Stimulated activated CD8-positive, alpha-beta memory T cell treated with anti-CD3 and anti-CD28 coated beads, Interleukin-15, amount 100 ng/mL, for 1 hour (primary cell): ENCODE data around the gene ARSA.
"Not testable (repeated sequence)": the region's sequence is repeated elsewhere in the genome, so short reads cannot be mapped to it uniquely, and the experiment has no call there.

ENCODE experiments used
- DNase-seq: peaks from one replicate; pipeline ENCODE4 v3.0.0-alpha.2; 2020; ENCODE audit warnings: low read depth

The ARSA gene

DNA sequence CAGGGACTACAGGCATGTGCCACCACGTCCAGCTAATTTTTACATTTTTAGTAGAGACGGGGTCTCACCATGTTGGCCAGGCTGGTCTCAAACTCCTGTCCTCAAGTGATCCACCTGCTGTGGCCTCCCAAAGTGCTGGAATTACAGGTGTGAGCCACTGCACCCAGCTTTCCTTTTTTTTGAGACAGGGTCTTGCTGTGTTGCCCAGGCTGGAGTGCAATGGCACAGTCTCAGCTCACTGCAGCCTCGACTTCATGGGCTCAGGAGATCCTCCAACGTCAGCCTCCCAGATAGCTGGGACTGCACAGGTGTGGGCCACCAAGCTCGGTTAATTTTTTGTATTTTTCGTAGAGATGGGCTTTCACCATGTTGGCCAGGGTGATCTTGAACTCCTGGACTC, 26.7 kb upstream of the ARSA start:
- not testable (repeated sequence) for DNase-seq

DNA sequence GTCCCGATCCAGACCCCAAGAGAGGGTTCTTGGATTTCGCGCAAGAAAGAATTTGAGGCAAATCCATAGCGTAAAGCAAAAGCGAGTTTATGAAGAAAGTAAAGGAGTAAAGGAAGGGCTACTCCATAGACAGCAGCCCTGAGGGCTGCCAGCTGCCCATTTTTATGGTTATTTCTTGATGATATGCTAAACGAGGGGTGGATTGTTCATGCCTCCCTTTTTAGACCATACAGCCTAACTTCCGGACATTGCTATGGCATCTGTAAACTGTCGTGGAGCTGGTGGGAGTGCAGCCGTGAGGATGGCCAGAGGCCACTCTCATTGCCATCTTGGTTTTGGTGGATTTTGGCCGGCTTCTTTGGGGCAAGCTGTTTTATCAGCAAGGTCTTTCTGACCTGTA, 25.3 kb upstream of the ARSA start:
- DNase-seq, result no peak

DNA sequence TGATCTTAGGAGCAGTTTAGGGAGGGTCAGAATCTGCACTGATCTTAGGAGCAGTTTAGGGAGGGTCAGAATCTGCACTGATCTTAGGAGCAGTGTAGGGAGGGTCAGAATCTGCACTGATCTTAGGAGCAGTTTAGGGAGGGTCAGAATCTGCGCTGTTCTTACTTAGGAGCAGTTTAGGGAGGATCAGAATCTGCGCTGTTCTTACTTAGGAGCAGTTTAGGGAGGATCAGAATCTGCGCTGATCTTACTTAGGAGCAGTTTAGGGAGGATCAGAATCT, 15.8 kb upstream of the ARSA start:
- DNase-seq, result not testable (repeated sequence)

DNA sequence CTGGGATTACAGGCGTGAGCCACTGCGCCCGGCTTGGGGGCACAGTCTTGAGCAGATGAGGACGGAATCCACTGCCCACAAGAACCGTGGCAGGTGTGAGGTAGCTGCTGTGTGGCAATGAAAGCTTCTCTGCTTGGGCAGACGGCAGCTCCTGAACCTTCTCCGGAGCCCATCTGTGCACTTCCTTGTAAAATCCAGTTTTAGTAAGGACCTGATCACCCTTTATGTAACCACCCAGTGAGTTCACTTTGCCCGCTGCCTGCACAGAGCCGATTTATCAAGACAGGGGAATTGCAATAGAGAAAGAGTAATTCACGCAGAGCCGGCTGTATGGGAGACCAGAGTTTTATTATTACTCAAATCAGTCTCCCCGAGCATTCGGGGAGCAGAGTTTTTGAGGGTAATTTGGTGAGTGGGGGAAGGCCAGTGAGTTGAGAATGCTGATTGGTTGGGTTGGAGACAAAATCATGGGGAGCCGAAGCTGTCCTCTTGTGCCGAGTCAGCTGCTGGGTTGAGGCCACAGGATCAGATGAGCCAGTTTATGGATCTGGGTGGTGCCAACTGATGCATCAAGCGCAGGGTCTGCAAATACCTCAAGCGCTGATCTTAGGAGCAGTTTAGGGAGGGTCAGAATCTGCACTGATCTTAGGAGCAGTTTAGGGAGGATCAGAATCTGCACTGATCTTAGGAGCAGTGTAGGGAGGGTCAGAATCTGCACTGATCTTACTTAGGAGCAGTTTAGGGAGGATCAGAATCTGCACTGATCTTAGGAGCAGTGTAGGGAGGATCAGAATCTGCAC, 15.3 kb upstream of the ARSA start:
- DNase-seq, result not testable (repeated sequence)

DNA sequence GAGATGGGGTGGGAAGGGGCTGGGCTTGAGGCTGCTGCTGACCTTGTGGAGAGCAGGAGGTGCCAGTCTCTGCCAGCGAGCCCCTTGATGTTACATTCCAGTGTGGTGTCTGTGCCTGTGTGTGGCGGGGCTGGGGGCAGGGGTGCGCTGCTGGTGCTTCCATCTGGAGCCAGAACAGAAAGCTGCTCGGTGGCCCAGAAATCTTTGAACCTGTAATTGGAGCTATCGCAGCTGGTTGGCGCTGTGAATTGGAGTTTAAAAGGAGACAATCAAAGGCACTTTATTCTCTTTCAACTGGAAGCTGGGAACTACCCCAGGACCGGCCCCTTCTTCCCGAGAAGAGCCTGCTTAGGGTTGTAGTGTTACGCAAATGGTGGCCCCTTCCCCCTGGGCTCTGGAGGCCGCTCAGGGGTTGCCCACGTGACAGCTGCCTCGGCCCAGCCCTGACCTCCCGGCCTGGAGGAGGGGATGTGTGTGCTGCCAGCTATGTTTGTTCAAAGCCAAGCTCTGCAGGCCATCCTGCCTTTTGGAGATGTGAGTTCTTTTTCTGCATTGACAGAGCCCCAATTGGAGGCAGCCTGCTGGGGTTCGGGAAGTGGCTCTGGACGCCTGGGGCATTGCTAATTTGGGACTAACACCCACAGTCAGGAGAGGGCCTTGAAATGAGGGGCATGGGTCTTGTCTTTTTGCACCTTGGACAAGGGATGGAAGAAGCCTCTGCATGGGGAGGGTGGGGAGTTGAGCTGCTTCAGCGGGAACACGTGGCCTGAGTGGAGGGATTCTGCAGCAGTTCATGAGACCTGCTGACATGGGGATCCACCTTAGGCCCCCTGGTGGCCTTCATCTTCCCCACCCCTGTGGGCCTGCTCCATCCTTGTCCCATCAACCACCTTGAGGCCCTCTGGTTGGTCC, 14.0 kb upstream of the ARSA start:
- no peak for DNase-seq

DNA sequence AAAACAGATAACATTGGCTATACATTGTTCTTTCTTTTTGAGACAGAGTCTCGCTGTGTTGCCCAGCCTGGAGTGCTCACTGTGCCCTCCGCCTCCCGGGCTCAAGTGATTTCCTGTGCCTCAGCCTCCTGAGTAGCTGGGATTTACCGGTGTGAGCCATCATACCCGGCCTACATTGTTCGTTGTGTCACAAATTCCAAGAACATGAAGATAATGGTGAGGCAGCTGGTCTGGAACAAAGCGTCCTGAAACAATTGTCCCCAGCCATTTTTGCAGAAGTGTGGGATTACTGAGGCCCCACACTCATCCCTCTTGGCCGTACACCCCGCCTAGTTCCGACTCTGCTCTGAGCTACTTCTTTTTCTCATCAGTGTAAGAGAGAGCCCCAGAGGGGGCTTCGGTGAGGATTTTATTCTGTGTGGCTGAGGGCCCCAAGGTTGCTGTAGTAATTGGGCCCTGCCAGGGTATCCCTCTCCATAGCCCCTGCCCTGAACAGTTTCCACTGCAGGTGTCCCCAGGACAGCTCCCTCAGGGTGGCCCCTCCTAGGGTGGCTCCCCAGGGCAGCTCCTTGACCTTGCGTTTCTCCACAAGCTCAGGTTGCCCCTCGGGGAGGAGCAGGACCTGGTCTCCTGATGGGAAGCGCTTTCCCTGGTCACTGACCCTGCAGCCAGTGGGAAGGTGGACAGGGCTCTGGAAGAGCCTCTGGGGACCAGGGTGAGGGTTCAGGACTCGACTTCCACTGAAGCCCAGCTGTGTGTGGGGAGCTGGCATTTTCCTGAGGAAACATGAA, 13.1 kb upstream of the ARSA start:
- no peak for DNase-seq

DNA sequence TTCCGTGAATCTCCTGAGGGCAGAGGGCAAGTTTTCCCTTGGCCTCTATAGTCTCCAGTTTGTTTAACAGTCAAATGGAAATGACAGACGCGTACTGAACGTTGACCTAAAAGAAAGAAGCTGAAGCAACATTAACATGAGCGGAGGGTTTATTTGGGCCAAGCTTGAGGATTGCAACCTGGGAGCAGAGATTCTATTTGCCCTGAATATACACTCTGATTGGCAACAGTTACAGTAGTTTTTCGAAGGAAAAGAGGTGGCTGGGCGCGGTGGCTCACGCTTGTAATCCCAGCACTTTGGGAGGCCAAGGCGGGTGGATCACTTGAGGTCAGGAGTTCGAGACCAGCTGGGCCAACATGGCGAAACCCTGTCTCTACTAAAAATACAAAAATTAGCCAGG, 12.3 kb upstream of the ARSA start:
- DNase-seq, result not testable (repeated sequence)

DNA sequence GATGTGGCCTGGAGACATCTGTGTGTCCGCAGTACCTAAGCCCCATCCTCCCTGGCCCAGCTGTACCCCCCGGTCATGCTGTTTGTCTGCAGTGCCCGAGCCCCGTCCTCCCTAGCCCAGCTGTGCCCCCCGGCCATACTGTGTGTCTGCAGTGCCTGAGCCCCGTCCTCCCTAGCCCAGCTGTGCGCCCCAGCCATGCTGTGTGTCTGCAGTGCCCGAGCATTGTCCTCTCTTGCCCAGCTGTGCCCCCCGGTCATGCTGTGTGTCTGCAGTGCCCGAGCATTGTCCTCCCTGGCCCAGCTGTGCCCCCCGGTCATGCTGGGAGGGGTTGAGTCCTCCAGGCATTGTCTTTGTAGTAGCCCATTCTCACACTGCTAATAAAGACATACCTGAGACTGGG, 7.6 kb upstream of the ARSA start:
- no peak for DNase-seq

DNA sequence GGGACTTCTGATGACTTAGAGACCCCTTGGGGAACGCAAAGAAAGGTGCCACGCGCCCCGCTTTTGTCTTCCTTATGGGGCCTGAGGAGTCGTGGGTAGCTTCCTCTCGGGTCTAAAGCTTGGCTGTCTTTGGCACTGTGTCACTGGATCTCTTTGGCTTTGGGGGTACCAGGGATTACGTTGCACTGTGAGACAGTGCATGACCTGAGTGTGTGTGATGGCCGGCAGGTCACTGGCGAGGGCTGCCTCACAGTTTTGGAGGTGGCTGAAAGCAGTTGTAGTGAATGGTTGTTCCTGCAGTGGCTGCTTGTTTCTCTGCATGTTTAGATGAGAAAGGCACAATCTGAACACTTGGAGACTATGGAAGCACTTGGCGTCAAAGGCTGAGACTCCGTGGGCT, 5.8 kb upstream of the ARSA start:
- no peak for DNase-seq

DNA sequence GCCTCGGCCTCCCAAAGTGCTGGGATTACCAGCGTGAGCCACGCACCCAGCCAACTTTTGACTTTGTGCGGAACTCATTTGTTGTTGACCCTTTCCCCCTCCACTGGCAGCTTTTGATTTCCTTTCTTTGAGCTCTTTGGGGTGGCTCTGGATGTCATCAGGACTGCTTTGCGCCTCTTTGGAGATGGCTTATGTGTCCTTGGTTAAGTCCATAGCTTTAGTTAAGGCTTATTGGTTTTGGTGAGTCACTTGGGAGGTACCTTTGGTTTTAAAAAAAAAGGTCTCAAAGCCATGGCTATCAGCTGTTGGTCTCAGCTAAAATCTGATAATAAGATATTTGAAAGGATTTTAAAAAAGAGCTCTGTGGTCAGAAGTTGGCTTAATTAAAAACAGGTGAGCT, 5.1 kb upstream of the ARSA start:
- no peak for DNase-seq

DNA sequence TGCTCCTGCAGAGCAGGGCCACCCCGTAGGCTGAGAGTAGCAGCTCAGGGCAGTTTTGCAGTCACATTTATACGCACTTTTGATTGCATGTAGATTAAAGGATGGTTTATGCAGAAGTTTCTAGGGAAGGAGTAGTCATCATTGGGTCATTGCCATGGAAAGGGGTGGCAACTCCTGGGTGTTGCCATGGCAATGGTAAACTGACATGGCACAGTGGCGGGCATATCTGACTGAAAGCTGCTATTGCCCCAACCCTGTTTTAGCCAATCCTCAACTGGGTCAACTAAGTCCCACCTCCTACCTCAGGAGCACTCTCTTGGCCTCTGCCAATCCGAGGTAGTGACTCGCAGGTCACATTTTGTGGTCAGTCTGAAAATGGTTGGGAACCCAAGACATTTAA, 2.4 kb upstream of the ARSA start:
- DNase-seq, result no peak

DNA sequence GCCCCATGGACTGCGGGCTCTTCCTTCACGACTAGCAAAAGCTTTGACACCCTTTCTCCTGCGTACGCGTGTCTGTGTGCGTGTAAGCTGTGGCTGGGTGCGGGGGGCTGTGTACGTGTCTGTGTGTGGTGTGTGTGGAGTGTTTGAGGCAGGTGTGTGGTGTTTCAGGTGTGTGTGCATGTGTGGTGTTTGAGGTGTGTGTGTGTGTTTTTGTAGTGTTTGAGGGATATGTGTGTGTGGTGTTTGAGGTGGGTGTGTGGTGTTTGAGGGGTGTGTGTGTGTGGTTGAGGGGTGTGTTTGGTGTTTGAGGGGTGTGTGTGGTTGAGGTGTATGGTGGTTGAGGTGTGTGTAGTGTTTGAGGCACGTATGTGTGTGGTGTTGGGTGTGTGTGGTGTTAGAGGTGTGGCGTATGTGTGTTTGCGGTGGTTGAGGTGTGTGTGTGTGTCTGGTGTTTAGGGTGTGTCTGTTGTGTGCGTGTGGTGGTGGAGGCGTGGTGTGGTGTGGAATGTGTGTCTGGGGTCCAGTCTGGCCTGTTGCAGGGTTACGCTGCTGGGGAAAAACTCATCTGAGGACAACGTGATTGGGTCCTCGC, 687 bp upstream of the ARSA start:
- no peak for DNase-seq

DNA sequence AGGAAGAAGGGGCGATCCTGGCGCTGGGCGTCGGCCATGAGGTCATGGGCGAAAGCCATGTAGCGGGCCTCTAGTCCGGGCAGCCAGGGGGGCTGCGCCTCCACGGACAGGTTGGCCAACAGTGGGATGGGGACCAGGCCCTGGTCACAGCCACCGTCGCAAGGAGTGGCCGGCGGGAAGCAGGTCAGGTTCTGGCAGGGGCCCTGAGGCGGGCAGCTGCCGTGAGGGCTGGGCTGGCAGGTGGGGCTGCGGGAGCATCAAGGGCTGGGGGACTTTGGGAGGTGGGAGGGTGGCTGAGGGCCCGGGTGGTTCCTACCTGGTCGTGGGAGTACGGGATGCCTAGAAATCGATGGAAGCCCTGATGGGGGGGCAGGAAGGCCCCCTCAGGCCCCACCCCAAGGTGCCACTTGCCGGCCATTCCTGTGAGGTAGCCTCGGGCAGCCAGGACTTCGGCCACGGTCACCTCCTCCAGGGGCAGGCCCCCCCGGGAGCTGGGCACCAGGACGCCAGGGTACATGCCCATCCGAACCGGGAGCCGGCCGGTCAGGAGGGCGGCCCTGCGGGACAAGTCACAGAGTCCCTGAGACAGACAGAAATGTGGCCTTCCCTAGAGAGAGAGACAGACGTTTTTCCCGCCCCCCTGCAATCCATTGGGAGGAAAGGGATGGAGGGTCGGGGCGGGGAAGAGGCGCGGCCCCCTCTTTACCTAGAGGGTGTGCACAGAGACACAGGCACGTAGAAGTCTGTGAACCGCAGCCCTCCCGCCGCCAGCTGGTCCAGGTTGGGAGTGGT, 906 bp downstream of the ARSA start:
- DNase-seq, result no peak

DNA sequence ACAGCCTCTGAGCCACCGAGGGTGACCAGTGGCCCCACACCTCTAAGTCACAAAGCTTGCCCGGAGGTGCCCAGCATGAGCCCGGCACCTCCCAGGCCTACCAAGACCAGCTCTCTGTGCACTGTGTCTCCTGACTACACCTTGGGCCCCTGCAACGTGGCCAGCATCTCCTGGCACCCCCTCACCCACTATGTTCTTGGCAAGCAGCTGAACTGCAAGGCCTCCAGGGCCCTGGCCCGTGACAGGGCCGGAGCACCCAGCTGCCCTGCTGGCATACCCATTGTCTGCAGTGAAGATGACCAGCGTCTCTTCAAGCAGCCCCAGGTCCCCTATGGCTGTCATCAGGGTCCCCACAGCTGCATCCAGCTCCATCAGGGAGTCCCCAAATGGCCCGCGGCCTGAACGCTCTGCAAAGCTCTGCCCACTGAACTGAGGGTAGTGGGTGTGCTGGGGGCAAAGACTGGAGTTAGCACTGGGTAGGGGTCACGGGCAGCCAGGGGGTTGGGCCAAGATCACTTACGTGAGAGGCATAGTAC, 1.6 kb downstream of the ARSA start:
- DNase-seq, result no peak

DNA sequence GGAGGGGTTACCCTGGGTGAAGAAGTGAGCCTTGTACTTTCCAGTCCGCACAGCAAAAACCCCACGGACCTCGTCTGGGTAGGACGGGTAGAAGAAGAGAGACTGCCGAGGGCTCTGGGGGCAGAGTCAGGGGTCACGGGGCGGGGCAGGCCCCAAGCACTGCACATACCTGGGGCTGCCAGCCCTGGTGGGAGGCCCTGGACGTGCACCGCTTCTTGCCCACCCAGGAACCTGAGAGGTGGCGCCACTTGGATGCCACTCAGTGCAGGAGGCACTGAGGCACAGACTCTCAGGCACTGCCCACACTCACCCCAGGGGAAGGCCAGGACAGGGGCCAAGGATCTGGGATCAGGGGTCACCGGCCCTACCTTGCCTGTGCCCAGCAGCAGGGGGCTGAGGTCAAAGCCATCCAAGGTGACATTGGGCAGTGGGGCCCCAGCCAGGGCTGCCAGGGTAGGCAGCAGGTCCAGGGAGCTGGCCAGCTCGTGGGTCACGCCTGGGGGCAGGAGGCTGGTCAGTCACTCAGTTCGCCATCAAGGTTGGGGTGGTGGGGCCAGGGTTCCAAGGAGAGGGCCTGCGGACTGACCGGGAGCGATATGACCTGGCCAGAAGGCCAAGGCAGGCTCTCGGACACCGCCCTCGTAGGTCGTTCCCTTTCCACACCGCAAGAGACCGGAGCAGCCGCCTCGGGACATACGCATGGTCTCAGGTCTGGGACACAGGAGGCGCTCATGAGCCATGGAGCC, 2.2 kb downstream of the ARSA start:
- no peak for DNase-seq

DNA sequence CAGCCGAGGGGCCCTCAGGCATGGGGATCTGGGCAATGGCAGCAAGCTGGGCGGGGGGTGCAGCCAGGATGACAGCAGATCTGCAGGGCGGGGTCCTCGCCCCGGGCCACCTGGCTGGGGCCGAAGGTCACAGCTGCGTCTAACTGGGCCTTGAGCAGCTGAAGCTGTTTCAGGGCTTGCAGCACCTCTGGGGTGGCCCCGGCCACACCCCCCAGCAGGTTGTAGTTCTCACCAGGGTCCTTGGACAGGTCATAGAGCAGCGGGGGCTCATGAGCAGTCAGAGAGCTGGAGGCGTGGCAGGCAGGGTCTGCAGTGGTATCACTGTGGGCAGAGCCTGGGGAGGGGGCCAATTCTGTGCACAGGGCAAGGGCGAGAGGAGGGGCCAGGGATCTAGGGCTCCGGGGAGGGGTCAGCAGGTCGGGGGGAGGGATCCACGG, 2.8 kb downstream of the ARSA start:
- no peak for DNase-seq

DNA sequence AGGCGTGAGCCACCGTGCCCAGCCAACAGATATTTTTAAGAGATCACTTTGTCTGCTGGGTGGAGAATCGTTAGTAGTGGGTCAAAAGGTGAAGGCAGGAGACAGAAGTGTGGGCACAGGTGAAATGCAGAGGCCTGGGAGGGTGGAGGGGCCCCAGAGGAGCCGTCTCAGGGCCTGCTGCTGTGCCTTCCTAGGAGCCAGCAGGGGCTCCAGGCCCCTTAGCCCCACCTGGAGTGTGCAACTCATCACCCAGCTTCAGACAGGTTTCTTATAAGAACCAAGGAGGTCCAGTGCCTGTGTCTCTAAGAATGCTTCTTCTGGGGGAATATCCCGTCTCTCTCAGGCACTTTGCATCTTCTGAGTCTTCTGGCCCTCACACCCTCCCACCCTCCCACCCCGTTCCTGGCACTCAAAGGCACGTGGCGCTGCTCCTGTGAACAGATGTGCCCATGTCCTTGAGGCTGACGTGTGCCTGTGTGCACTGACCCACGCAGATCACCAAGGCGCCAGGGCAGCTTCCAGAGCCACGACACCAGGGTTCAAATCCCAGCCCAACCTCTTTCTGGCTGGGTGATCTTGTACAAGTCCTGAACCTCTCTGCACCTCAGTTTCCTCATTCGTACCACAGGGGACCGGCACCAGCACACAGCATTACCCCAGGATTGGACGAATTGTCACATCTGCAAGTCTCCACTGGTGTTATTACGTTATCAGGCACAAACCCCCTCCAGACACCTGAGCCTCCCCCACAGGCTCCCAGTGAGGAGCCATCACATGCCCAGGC, 3.4 kb downstream of the ARSA start:
- no peak for DNase-seq

DNA sequence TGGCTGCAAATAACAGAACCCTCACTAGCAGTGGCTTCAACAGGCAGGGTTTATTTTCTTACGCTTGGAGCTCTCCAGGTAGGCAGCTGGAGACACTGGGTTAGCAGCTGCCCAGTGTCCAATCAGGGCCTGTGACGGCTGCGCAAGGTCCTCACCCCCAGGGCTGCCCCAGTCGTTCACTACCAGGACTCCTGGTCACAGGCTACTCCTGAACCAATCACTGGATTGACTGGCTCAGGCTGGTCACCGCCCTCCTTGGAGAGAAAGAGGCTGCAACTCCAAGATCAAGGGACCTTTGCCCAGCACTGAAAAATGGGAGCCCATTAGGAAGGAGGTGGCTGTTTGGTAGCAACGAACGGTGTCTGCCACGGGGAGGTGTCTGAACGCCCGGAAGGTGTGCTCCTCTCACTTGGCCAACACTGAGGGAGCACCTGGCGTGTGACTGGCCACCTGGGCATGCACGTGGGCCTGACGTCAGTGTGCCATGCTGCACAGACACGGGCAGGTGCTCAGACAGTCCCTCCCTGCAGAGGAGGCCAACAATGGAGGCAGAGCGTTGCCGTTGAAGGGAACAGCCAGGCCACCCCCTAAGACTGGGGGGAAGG, 5.1 kb downstream of the ARSA start:
- DNase-seq, result no peak
